Upper lobe of right lung (tissue), 1 donor: ENCODE results near the gene USP32. TPM values are rescaled to one million over a fixed set of nuclear protein-coding genes. Genes with fewer than 3 reads are reported as not detected.

Experiments
- ATAC-seq: fragments of 200-7000 bp; cut with Tn5 transposase; one replicate; pipeline ENCODE4 v1.9.1; 2020; ENCODE audit warnings: mild to moderate bottlenecking, moderate library complexity
- DNase-seq: peaks from one replicate; pipeline ENCODE4 v3.0.0-alpha.2; 2020
- H3K27ac ChIP-seq: fragments of 200-600 bp; one replicate; pipeline ENCODE4 v1.8.0; 2022
- H3K27me3 ChIP-seq: fragments of 200-600 bp; one replicate; pipeline ENCODE4 v1.8.0; 2022; ENCODE audit warnings: mild to moderate bottlenecking
- H3K36me3 ChIP-seq: fragments of 200-600 bp; one replicate; pipeline ENCODE4 v1.8.0; 2022
- H3K4me1 ChIP-seq: fragments of 200-600 bp; one replicate; pipeline ENCODE4 v1.8.0; 2022
- H3K4me3 ChIP-seq: fragments of 200-600 bp; one replicate; pipeline ENCODE4 v1.8.0; 2022; ENCODE audit warnings: mild to moderate bottlenecking
- H3K9me3 ChIP-seq: fragments of 200-600 bp; one replicate; pipeline ENCODE4 v1.8.0; 2022
- intact Hi-C: fragments of 100-400 bp; cut with DNase I; formaldehyde crosslinking; loops from one replicate; pipeline ENCODE4 v1.11.0; 2022
- total RNA-seq: library from RNA; stranded (reverse); fragmentation: NEBNext Ultra II Directional; extraction: Animal tissue kit (Norgen Biotek cat#: 25700); gene quantifications from one replicate; pipeline ENCODE4 v1.2.1, GENCODE V29; 2021
- TF ChIP-seq, protein P1 (sequence below): fragments of 200-600 bp; IDR thresholded peaks from one replicate; pipeline ENCODE4 v1.8.0; 2022; ENCODE audit warnings: antibody characterized with exemption
- donor health status: DM: no; HTN: yes; CAD: no; lungs with severe emphysema.

USP32 gene
- total RNA-seq, 1 donor from 2014 or later = 72.4 TPM

DNA sequence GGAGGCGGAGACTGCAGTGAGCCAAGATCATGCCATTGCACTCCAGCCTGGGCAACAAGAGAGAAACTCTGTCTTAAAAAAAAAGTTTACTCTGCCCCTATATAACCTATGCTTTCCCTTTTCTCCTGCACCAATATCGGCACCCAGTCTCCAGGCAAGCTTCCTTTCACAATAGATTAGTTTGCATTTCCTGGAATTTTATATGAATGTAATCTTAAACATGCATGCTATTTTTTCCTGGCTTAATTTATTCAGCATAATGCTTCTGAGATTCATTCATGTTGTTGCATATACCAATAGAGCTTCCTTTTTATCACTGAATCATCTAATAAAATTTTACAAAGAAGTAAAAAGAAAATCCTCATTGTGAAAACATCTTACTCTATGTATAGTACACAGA lies 59.4 kb downstream of the USP32 start:
- peaks cover 5% of the 10 kb centered on the region for H3K36me3 ChIP-seq
- ATAC-seq = no peak
- H3K27ac ChIP-seq = no peak overlapping the region
- H3K4me1 ChIP-seq = peaks cover 8% of the 10 kb centered on the region
- intact Hi-C loops = no loop called here
- no peaks in the 10 kb centered on the region for H3K27me3 ChIP-seq
- DNase-seq = no peak
- H3K4me3 ChIP-seq = no peak overlapping the region
- H3K9me3 ChIP-seq = no peaks in the 10 kb centered on the region
- TF ChIP-seq, protein P1, sequence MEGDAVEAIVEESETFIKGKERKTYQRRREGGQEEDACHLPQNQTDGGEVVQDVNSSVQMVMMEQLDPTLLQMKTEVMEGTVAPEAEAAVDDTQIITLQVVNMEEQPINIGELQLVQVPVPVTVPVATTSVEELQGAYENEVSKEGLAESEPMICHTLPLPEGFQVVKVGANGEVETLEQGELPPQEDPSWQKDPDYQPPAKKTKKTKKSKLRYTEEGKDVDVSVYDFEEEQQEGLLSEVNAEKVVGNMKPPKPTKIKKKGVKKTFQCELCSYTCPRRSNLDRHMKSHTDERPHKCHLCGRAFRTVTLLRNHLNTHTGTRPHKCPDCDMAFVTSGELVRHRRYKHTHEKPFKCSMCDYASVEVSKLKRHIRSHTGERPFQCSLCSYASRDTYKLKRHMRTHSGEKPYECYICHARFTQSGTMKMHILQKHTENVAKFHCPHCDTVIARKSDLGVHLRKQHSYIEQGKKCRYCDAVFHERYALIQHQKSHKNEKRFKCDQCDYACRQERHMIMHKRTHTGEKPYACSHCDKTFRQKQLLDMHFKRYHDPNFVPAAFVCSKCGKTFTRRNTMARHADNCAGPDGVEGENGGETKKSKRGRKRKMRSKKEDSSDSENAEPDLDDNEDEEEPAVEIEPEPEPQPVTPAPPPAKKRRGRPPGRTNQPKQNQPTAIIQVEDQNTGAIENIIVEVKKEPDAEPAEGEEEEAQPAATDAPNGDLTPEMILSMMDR = no peak

DNA sequence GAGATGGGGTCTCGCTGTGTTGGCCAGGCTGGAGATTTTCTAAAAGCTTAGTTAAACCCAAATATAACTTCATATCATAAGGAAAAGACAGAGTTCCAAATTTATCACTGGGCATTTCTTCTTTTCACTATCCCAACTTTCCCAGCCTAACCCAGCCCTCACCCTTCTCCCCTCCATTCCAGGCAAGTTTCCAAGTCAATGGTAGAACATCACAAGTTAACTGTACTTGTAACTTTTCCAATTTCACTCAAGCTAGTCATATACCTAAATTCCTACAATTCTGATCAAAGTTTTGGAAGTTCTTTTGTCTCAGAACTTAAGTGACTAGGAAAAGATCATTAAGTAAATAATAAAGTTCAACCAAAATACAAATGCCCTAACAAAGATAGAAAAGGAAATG lies 61.2 kb downstream of the USP32 start:
- DNase-seq (no peak), ATAC-seq (no peak)
- Histone ChIP-seq H3K27me3 (no peaks in the 10 kb centered on the region), H3K4me1 (peaks cover 8% of the 10 kb centered on the region), H3K27ac (no peak overlapping the region), H3K4me3 (no peak overlapping the region), H3K9me3 (no peaks in the 10 kb centered on the region), H3K36me3 (peaks cover 5% of the 10 kb centered on the region)
- TF ChIP-seq, protein P1 = no peak
- intact Hi-C loops = no loop called here

GRCh38 chr17:60328679-60329078 lies 63.3 kb downstream of the USP32 start:
- intact Hi-C loops = no loop called here

GRCh38 chr17:60327901-60328273 lies 64.0 kb downstream of the USP32 start:
- no peaks in the 10 kb centered on the region for H3K9me3 ChIP-seq
- H3K4me1 ChIP-seq = no peaks in the 10 kb centered on the region
- no peaks in the 10 kb centered on the region for H3K27me3 ChIP-seq
- TF ChIP-seq, protein P1 = no peak
- H3K4me3 ChIP-seq = no peak overlapping the region
- peaks cover 5% of the 10 kb centered on the region for H3K36me3 ChIP-seq
- no peak overlapping the region for H3K27ac ChIP-seq
- DNase-seq = no peak
- no peak for ATAC-seq
- intact Hi-C loops = no loop called here

More at GRCh38 chr17:60328679-60329078, 63.3 kb downstream of the USP32 start:
- ATAC-seq (no peak), DNase-seq (no peak)
- no peaks in the 10 kb centered on the region for H3K27me3 ChIP-seq
- TF ChIP-seq, protein P1 = no peak
- no peaks in the 10 kb centered on the region for H3K9me3 ChIP-seq
- peaks cover 7% of the 10 kb centered on the region for H3K4me1 ChIP-seq
- no peak overlapping the region for H3K27ac ChIP-seq
- peaks cover 5% of the 10 kb centered on the region for H3K36me3 ChIP-seq
- H3K4me3 ChIP-seq = no peak overlapping the region

DNA sequence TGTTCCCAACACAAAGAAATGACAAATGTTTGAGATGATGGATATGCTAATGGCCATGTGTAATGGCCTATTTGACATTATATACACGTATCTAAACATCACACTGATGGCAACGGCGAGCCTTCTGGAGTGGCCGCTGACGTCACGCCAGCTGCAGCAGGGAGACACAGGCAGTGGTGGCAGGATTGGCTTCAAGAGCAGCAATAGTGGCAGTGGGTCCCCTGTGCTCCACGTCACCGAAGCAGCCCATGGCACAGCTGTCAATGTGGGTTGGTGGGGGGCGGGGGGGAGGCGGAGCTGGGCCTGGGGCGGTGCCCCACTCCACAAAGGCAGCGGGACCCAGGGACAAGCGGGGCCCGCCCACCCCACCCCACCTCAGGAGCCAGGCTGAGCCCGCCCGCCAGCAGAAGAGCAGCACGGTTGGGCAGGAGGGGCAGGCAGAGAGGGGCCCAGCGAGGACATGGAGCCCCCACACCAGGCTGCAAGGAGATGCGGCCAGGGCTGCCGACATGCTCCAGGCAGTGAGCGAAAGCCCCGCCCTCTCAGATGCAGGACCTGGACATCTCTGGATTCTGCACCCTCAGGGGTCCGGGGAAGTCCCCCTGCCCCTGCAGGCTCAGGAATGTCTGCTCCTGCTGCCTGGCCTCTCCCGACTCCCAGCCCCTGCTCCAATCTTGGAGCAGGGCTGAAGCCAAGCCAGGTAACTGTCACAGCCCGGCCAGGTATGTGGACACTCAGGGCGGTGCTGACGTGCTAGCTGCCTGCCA lies 64.6 kb downstream of the USP32 start:
- TF ChIP-seq, protein P1 = no peak

More for the DNA sequence above, 64.6 kb downstream of the USP32 start:
- ATAC-seq (peak; percentile 26), DNase-seq (no peak)
- intact Hi-C loops = no loop called here
- Histone ChIP-seq H3K4me3 (no peak overlapping the region), H3K27ac (no peak overlapping the region), H3K9me3 (no peaks in the 10 kb centered on the region), H3K4me1 (no peaks in the 10 kb centered on the region), H3K36me3 (peaks cover 5% of the 10 kb centered on the region), H3K27me3 (no peaks in the 10 kb centered on the region)
